ENCODE results near the gene GLI1.
A peak's percentile ranks its signal among the peaks of the same experiment; 100 is the strongest.

The GLI1 gene

DNA sequence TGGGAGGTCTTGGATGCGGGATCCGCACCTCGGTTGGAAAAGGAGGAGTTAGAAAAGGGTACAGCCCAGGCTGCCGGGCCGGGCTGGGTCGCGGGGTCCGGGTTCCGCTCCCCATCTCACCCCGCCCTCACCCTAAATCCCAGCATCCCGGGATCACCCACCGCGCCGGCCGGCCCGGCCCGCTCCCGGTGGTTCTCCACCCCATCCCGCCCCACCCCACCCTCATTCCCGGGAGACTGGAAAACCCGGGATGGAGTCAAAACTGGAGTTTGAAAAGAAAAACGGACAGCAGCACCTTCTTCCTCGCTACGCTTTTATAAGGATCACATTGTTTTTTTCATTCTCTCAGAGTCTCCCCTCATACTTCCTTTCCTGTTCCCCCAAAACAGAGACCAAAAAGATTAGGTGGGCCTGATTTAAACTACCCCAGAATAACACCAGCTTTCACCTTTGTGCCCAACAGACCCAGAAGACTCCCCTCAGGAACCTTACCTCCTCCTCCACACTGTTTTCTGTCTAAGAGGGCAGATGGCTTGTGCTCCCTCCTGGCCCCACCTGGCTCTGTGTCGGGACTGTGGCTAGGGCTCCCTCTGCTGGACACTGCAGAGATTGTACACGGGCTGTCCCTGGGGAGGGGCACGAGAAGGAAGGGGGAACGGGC, 2.8 kb downstream of the GLI1 start:
- Histone ChIP-seq H3K4me3 (ENCODE audit: low read length) (peak overlapping the region; percentile 73), H3K36me3 (ENCODE audit: insufficient read depth, low read length) (no peaks in the 10 kb centered on the region; the same call in 1 of the 2 replicates), H3K9ac (ENCODE audit: low read depth, low read length) (peak overlapping the region; percentile 79), H3K27ac (ENCODE audit: low read depth, low read length) (peak overlapping the region; percentile 90), H3K9me3 (ENCODE audit: insufficient read depth, low read depth, low read length) (no peaks in the 10 kb centered on the region), H3K27me3 (ENCODE audit: insufficient read depth, low read length) (no peaks in the 10 kb centered on the region), H3K4me1 (ENCODE audit: insufficient read depth, low read length) (peaks cover 4% of the 10 kb centered on the region; the same call in 1 of the 2 replicates)
- WGBS = under 1% methylated on average over 26 of the region's 28 CpGs

DNA sequence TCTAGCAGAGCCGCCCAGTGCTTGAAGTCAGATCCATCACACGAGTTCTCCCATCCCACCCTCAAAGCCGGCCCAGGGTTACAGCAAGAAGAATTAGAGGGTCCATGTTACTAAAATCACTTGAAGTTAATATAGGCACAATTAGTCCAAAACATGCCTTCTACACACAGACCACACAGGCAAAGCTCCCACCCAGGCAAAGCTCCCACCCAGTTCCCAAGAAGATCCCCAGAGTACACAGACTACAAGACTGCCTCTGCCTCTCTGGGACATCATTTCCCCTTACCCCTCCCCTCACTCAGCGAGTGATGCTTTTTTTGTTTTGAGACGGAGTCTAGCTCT, 3.3 kb downstream of the GLI1 start:
- Histone ChIP-seq H3K9me3 (ENCODE audit: insufficient read depth, low read depth, low read length) (no peaks in the 10 kb centered on the region), H3K9ac (ENCODE audit: low read depth, low read length) (no peak overlapping the region), H3K36me3 (ENCODE audit: insufficient read depth, low read length) (no peaks in the 10 kb centered on the region; the same call in 1 of the 2 replicates), H3K27me3 (ENCODE audit: insufficient read depth, low read length) (no peaks in the 10 kb centered on the region), H3K4me3 (ENCODE audit: low read length) (no peak overlapping the region; the same call in 1 of the 2 replicates), H3K27ac (ENCODE audit: low read depth, low read length) (no peak overlapping the region), H3K4me1 (ENCODE audit: insufficient read depth, low read length) (peaks cover 4% of the 10 kb centered on the region; the same call in 1 of the 2 replicates)
- WGBS = 41% methylated on average over 3 of the region's 5 CpGs

DNA sequence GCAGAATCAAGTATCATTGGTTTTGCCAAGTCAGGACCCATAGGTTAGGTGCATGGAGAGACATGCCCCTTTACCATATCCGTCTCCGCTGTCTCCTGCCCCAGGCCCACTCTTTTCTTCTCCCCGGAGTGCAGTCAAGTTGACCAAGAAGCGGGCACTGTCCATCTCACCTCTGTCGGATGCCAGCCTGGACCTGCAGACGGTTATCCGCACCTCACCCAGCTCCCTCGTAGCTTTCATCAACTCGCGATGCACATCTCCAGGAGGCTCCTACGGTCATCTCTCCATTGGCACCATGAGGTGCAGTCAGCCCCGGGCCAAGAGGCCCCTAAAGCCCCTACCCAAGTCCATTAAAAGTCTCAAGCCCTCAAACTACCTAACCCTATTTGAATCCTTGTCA, 5.0 kb downstream of the GLI1 start:
- Histone ChIP-seq H3K36me3 (ENCODE audit: insufficient read depth, low read length) (no peaks in the 10 kb centered on the region; the same call in 1 of the 2 replicates), H3K27me3 (ENCODE audit: insufficient read depth, low read length) (no peaks in the 10 kb centered on the region), H3K4me1 (ENCODE audit: insufficient read depth, low read length) (no peaks in the 10 kb centered on the region), H3K9me3 (ENCODE audit: insufficient read depth, low read depth, low read length) (no peaks in the 10 kb centered on the region), H3K27ac (ENCODE audit: low read depth, low read length) (no peak overlapping the region), H3K4me3 (ENCODE audit: low read length) (no peak overlapping the region), H3K9ac (ENCODE audit: low read depth, low read length) (no peak overlapping the region)
- WGBS = 94% methylated on average over 12 of the region's 12 CpGs

DNA sequence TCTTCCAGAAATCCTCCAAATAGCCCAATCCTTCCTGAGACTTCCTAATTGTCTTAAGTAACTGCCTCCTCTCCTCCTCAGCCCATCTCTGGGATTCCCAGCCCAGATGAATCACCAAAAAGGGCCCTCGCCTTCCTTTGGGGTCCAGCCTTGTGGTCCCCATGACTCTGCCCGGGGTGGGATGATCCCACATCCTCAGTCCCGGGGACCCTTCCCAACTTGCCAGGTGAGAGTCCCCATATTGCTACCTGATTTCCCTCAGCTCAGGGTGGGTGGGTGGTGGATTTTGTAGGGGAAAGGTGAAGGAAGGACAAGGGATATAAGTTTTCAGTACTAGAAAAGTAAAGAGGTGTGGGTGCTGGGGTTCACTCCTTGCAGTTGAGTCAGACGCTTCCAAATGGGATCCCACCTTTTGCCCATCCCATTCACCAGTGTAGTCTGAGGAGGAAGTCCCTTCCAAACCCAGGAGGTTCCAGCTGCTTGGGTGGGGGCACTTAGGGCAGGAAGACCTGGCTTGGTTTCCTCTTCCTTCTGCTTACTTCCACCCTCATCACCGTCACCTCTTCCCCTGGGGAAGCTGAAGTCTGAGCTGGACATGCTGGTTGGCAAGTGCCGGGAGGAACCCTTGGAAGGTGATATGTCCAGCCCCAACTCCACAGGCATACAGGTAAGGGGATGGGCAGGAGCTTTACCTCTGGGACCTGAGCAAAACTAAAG, 5.6 kb downstream of the GLI1 start:
- Histone ChIP-seq H3K27ac (ENCODE audit: low read depth, low read length) (no peak overlapping the region), H3K9ac (ENCODE audit: low read depth, low read length) (no peak overlapping the region), H3K27me3 (ENCODE audit: insufficient read depth, low read length) (no peaks in the 10 kb centered on the region), H3K4me1 (ENCODE audit: insufficient read depth, low read length) (no peaks in the 10 kb centered on the region), H3K9me3 (ENCODE audit: insufficient read depth, low read depth, low read length) (no peaks in the 10 kb centered on the region), H3K36me3 (ENCODE audit: insufficient read depth, low read length) (no peaks in the 10 kb centered on the region; the same call in 1 of the 2 replicates), H3K4me3 (ENCODE audit: low read length) (no peak overlapping the region)
- 89% methylated on average over 6 of the region's 6 CpGs for WGBS

DNA sequence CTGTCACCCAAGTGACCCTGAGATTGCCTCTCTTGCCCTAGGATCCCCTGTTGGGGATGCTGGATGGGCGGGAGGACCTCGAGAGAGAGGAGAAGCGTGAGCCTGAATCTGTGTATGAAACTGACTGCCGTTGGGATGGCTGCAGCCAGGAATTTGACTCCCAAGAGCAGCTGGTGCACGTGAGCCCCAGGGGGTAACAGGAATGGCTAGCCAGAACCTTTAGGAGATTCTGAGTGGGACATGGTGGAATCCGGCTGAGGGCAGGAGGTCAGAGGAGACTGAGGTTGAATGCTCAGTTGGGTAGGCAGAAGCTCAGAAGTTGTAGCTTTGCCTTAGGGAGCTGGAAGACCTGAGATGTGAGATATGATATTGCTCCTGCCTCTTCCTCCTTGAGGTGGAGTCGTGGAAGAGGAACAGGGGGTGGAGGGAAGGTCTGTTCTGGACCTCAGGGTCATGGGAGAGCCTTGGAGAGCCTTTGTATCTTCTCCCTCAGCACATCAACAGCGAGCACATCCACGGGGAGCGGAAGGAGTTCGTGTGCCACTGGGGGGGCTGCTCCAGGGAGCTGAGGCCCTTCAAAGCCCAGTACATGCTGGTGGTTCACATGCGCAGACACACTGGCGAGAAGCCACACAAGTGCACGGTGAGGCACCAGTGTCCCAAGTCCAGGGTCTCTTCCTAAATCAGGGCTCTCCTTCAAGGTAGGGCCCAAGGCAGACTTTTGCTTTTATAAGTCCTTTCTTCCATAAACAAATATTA, 6.3 kb downstream of the GLI1 start:
- Histone ChIP-seq H3K9ac (ENCODE audit: low read depth, low read length) (no peak overlapping the region), H3K27ac (ENCODE audit: low read depth, low read length) (no peak overlapping the region), H3K4me3 (ENCODE audit: low read length) (no peak overlapping the region), H3K27me3 (ENCODE audit: insufficient read depth, low read length) (no peaks in the 10 kb centered on the region), H3K4me1 (ENCODE audit: insufficient read depth, low read length) (no peaks in the 10 kb centered on the region), H3K36me3 (ENCODE audit: insufficient read depth, low read length) (no peaks in the 10 kb centered on the region; the same call in 1 of the 2 replicates), H3K9me3 (ENCODE audit: insufficient read depth, low read depth, low read length) (no peaks in the 10 kb centered on the region)
- WGBS = 93% methylated on average over 13 of the region's 14 CpGs

DNA sequence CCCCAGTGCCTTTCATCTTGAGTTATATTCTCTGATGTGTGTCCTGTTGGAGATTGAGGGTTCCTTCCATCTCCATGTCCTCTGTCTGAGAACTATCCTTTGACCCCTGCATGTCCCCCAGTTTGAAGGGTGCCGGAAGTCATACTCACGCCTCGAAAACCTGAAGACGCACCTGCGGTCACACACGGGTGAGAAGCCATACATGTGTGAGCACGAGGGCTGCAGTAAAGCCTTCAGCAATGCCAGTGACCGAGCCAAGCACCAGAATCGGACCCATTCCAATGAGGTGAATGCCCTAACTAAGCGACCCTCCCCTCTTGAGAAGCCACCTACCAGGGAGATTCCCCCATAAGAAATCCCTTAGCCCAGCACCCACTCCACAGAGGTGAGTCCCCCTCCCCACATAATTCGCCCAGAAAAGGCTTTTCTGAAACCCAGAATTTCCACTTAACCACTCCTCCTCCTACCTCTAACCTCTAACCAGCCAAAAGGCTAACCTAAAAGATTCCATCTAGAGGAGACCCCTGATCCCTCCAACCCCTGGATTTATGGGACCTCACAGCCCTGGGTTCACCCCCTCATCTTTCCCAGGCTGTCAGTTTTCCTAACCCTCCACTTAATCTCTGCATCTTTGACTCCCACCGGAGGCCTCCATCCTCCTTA, 7.8 kb downstream of the GLI1 start:
- no peaks in the 10 kb centered on the region for H3K4me1 ChIP-seq (ENCODE audit: insufficient read depth, low read length)
- H3K9me3 ChIP-seq (ENCODE audit: insufficient read depth, low read depth, low read length) = no peaks in the 10 kb centered on the region
- H3K27me3 ChIP-seq (ENCODE audit: insufficient read depth, low read length) = peaks cover 5% of the 10 kb centered on the region
- H3K36me3 ChIP-seq (ENCODE audit: insufficient read depth, low read length) = no peaks in the 10 kb centered on the region; the same call in 1 of the 2 replicates
- H3K4me3 ChIP-seq (ENCODE audit: low read length) = no peak overlapping the region
- H3K9ac ChIP-seq (ENCODE audit: low read depth, low read length) = no peak overlapping the region
- 91% methylated on average over 12 of the region's 12 CpGs for WGBS
- no peak overlapping the region for H3K27ac ChIP-seq (ENCODE audit: low read depth, low read length)

DNA sequence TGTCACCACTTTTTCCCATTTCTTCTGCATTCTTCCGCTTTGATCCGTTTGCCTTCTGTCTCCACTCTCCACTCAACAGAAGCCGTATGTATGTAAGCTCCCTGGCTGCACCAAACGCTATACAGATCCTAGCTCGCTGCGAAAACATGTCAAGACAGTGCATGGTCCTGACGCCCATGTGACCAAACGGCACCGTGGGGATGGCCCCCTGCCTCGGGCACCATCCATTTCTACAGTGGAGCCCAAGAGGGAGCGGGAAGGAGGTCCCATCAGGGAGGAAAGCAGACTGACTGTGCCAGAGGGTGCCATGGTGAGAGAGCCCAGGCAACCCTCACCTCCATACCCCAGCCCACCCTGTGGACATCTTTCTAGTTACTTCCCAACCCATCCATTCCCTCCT, 8.3 kb downstream of the GLI1 start:
- Histone ChIP-seq H3K9ac (ENCODE audit: low read depth, low read length) (no peak overlapping the region), H3K27me3 (ENCODE audit: insufficient read depth, low read length) (peaks cover 10% of the 10 kb centered on the region), H3K9me3 (ENCODE audit: insufficient read depth, low read depth, low read length) (no peaks in the 10 kb centered on the region), H3K4me1 (ENCODE audit: insufficient read depth, low read length) (no peaks in the 10 kb centered on the region), H3K4me3 (ENCODE audit: low read length) (no peak overlapping the region), H3K36me3 (ENCODE audit: insufficient read depth, low read length) (no peaks in the 10 kb centered on the region; the same call in 1 of the 2 replicates), H3K27ac (ENCODE audit: low read depth, low read length) (no peak overlapping the region)
- WGBS = 90% methylated on average over 11 of the region's 11 CpGs

DNA sequence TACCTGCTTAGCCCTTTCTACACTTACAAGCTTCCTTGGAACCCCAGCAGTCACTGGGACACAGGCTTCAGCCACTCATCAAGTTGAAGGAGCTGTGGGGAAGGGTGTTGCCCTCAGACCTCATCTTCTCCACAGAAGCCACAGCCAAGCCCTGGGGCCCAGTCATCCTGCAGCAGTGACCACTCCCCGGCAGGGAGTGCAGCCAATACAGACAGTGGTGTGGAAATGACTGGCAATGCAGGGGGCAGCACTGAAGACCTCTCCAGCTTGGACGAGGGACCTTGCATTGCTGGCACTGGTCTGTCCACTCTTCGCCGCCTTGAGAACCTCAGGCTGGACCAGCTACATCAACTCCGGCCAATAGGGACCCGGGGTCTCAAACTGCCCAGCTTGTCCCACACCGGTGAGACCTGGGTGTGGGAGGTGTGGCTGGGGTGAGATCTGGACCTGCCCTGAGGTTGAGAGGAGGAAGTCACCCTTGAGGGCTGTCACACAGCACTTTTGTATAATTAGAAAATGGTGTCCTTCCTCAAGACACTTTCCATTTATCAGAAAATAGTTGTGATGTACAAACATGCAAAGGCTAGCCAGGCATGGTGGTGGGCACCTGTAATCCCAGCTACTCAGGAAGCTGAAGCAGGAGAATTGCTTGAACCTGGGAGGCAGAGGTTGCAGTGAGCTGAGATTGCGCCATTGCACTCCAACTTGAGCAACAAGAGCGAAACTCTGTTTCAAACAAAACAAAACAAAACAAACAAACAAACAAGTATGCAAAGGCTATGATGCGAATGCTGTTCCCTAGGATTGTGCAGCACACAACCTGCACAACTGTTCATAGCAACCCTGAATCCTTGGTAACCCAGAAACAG, 9.9 kb downstream of the GLI1 start:
- no peak overlapping the region for H3K4me3 ChIP-seq (ENCODE audit: low read length)

DNA sequence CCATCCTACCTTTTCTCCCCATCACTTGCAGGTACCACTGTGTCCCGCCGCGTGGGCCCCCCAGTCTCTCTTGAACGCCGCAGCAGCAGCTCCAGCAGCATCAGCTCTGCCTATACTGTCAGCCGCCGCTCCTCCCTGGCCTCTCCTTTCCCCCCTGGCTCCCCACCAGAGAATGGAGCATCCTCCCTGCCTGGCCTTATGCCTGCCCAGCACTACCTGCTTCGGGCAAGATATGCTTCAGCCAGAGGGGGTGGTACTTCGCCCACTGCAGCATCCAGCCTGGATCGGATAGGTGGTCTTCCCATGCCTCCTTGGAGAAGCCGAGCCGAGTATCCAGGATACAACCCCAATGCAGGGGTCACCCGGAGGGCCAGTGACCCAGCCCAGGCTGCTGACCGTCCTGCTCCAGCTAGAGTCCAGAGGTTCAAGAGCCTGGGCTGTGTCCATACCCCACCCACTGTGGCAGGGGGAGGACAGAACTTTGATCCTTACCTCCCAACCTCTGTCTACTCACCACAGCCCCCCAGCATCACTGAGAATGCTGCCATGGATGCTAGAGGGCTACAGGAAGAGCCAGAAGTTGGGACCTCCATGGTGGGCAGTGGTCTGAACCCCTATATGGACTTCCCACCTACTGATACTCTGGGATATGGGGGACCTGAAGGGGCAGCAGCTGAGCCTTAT, 10.8 kb downstream of the GLI1 start:
- 94% methylated on average over 14 of the region's 14 CpGs for WGBS
- no peak overlapping the region for H3K9ac ChIP-seq (ENCODE audit: low read depth, low read length)
- peaks cover 34% of the 10 kb centered on the region for H3K27me3 ChIP-seq (ENCODE audit: insufficient read depth, low read length)
- H3K4me3 ChIP-seq (ENCODE audit: low read length) = no peak overlapping the region
- no peaks in the 10 kb centered on the region for H3K9me3 ChIP-seq (ENCODE audit: insufficient read depth, low read depth, low read length)
- H3K4me1 ChIP-seq (ENCODE audit: insufficient read depth, low read length) = peaks cover 5% of the 10 kb centered on the region
- H3K27ac ChIP-seq (ENCODE audit: low read depth, low read length) = no peak overlapping the region
- no peaks in the 10 kb centered on the region; the same call in 1 of the 2 replicates for H3K36me3 ChIP-seq (ENCODE audit: insufficient read depth, low read length)

More for the DNA sequence above, 9.9 kb downstream of the GLI1 start:
- peaks cover 25% of the 10 kb centered on the region for H3K27me3 ChIP-seq (ENCODE audit: insufficient read depth, low read length)
- H3K4me1 ChIP-seq (ENCODE audit: insufficient read depth, low read length) = no peaks in the 10 kb centered on the region
- H3K9ac ChIP-seq (ENCODE audit: low read depth, low read length) = no peak overlapping the region
- 93% methylated on average over 10 of the region's 10 CpGs for WGBS
- no peaks in the 10 kb centered on the region for H3K9me3 ChIP-seq (ENCODE audit: insufficient read depth, low read depth, low read length)
- H3K36me3 ChIP-seq (ENCODE audit: insufficient read depth, low read length) = no peaks in the 10 kb centered on the region; the same call in 1 of the 2 replicates
- H3K27ac ChIP-seq (ENCODE audit: low read depth, low read length) = no peak overlapping the region
